ENCODE data around the gene MAGI3.
"Not testable (repeated sequence)": the region's sequence is repeated elsewhere in the genome, so short reads cannot be mapped to it uniquely, and the experiment has no call there.

The MAGI3 gene

DNA sequence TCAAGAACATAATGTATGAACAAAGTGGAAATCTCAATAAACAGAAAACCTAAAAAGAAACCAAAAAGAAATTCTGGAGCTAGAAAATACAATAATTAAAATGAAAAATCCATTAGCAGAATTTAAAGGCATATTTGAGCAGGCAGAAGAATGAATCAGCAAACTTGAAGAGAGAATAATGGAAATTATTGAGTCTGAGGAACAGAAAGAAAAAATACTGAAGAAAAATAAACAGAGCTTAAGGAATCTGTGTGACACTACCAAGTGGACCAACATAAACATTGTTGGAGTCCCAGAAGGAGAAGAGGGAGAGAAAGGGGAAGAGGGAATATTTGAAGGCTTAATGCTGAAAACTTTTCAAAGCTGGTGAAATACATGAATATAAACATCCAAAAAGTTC, 54.5 kb downstream of the MAGI3 start:
- no peak for DNase-seq

DNA sequence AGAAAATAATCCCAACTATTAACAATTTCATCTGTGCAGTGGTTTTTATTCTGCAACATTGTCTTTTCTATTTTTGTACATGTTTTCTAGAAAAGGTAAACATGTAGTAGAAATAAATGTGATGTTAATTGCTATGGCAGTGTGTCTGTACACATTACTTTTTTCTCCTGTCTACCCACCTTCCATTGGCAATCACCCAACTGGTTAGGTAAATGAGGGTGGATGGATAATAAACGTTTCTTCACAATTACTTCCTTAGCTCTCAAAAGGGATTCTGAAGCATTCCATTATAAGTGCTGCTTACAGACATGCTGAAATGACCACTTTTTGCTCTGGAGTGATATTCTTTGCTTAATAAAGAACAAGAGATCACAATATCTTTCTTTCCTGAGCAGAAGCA, 61.4 kb downstream of the MAGI3 start:
- no peak for DNase-seq

DNA sequence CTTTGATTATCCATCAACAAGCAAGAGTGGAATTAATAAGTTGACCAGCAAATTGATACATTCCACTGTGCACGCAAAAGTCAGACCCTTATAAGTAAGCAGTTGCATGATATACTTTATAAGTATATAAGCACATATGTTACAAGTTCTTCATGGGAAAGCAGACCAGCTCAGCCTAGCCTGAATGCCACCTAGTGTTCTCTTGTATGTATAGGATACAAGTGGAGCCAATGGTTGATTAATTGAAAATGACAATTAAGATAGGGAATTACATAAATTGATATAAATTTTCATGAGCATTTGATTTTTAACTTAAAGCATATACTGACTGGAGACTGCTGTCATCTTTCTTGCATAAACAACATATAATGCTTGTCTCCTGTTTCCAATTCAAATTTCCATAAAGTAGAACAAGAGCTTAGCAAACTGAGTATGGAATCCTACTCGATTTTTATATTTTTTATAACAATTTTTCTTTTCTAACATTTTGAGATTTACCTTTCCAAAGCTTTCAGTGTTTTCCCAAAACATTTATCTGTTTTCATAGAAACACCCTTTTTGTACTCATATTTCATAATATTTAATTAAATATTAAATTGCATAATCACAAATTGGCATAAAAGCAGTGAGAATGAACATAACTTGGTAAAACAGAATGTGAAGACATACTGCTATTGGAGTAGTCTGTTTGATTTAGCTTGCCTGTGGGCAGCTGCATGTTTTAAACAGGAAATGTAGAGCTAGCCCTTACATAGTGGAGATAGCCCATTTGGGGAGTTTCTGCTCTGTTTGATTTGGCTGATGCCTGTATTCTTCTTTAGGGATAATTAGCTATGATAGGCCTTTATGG, 62.8 kb downstream of the MAGI3 start:
- DNase-seq: peak in 1 of 2 experiments; percentile 25

DNA sequence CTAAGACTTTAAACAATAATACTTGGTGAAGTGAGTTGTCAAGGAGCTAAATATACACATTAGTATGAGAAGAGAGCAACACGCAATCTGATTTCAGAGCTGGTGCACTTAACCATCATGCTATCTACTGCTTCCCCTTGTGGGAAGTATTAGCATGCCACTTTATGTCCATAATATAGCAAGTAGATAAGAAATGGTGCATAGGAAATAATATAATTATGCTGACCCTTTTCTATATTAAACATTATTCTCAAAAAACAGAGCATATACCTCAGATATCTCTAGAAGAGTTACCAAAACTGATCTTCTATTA, 63.4 kb downstream of the MAGI3 start:
- DNase-seq: no peak

DNA sequence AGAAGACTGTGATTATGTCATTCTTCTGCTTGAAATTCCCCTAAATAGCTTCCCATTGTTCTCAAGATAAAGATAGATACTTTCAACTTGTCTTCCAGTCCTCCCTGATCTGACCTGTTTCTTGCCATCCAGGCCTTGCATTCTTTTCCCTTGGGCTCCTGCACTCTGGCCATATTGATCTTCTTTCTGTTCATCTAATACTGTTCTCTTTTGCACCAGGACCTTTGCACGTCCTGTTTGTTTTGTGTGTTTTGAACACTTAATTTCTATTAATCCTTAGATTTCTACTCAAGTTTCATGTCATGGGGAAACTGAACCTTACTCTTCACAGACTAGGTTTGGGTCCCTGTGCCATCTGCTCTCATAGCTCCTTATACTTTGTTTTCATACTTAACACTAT, 65.1 kb downstream of the MAGI3 start:
- no peak for DNase-seq

DNA sequence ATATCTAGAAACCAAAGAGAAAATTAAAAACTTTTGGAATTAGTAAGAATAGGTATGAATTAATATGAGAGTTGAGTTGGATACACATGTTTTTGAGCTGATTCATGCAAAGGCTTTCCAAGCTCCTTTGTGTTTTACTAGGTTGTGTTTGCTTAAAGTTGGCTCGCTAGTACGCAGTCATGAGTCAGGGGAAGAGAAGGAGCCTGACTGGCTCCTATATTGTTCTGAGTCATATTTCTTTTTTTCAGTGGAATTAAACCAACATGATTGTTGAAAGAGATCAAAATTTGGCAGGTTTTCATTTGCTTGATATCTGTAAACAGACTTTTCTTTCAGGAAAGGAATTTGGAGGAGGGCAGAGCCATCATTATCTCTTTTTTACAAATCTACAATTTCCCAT, 66.7 kb downstream of the MAGI3 start:
- peak; percentile 53 to 86 for DNase-seq

DNA sequence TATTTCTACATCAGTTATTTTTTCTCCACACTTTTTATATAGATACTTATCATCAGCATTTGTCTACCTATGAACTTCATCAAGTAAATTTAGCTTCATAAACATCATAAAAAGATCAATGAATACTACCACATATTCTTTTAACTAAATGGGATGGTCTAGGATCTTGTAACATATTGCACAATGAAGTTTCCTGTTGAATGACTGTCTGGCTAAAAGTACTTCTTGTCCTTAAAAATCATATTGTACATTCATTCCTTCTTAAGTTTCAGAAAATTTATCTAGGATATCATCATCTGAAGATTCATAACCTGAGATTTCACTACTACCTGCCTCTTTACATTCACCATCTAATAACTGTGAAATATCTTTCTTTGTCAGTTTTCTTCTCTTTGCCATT, 69.0 kb downstream of the MAGI3 start:
- no peak for DNase-seq

DNA sequence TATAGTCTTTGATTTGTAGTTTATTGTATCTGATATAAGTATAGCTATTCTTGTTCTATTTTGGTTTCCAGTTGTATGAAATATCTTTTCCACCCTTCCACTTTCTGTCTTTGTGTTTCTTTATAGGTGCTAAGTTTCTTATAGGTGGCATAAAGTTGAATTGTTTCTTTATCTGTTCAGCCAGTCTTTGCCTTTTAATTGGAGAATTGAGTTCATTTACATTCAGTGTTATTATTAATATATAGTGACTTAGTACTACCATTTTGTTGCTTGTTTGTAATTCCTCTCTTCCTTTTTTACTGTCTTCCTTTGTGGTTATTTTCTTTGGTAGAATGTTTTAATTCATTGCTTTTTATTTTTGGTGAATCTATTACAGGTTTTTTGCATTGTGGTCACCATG, 77.7 kb downstream of the MAGI3 start:
- DNase-seq: no peak

DNA sequence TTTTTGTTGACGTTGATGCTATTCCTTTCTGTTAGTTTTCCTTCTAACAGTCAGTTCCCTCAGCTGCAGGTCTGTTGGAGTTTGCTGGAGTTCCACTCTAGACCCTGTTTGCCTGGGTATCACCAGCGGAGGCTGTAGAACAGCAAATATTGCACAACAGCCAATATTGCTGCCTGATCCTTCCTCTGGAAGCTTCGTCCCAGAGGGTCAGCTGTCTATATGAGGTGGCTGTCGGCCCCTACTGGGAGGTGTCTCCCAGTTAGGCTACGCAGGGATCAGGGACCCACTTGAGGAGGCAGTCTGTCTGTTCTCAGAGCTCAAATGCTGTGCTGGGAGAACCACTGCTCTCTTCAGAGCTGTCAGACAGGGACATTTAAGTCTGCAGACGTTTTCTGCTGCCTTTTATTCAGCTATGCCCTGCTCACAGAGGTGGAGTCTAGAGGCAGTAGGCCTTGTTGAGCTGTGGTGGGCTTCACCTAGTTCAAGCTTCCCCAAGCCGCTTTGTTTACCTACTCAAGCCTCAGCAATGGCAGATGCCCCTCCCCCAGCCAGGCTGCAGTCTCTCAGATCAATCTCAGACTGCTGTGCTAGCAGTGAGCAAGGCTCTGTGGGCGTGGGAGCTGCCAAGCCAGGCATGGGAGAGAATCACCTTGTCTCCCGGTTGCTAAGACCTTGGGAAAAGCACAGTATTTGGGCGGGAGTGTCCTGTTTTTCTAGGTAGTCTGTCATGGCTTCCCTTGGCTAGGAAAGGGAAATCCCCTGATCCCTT, 88.3 kb downstream of the MAGI3 start:
- DNase-seq: not testable (repeated sequence)

DNA sequence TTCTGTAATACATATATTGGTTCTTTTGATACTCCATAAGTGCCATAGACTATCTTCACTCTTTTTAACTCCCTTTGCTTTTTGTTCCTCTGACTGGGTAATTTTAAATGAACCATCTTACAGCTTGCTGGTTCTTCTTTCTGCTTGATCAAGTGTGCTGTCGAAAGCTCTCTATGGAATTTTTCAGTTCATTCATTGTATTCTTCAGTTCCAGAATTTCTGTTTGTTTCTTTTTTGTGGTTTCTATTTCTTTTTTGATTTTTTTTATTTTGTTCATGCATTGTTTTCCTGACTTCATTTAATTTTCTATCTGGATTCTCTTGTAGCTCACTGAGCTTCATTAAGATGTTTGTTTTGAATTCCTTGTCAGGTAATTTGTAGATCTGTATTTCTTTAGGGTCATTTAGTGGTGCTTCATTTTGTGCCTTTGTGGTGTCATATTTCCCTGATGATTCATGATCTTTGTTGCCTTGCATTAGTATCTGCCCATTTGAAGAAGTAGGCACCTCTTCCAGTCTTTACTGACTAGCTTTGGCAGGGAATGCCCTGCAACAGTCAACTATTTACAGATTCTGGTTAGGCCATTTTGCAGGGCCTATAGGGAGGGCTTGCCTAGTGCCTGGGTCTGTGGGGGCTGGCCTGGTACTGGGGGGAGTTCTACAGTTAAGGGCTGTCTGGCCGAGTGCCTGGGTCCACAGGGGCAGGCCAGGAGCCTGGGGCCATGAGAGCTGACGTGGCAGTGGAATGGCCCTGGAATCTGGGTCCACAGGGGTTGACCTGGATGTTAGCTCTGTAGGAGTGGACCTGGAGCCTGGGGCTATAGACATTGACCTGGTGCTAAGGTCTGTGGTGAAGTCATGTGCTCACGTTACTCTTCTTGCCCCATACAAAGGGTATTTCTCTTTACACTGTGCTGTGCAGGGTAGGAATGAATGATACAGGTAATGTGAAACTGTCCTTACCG, 89.7 kb downstream of the MAGI3 start:
- no peak for DNase-seq

DNA sequence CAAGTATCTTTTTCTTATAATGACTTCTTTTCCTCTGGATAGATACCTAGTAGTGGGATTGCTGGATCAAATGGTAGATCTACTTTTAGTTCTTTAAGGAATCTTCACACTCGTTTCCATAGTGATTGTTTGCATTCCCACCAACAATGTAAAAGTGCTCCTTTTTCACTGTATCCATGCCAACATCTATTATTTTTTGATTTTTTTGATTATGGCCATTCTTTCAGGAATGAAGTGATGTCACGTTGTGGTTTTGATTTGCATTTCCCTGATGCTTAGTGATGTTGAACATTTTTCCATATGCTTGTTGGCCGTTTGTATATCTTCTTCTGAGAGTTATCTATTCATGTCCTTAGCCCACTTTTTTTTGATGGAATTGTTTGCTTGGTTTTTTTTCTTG, 94.8 kb downstream of the MAGI3 start:
- not testable (repeated sequence) for DNase-seq

DNA sequence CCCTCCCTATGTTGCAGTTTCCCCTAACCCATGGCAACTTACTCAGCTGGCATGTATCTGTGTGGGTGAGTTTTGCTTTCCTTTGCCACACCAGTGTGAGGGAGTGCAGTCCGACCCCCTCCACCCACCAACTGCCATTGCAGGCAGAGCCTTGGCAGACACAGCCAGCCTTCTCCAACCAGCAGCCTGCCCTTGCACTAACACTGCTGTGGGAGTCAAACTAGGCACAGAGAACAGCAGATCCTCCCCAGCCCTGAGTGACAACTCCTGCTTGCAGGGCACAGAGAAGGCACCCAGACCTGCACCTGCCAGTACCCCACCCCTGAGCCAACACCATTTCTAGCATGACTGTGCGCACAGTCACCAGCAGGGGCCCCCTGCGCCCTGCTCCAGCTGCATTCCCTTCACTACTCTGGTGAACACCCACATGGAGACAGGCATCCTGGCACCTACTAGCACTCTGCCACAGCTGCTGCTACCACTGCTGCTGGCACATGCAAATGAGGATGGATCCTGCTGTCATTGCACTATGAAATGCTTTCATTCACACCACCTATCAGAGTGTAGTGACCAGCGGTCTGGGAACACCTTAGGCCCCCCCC, 98.4 kb downstream of the MAGI3 start:
- no peak for DNase-seq

DNA sequence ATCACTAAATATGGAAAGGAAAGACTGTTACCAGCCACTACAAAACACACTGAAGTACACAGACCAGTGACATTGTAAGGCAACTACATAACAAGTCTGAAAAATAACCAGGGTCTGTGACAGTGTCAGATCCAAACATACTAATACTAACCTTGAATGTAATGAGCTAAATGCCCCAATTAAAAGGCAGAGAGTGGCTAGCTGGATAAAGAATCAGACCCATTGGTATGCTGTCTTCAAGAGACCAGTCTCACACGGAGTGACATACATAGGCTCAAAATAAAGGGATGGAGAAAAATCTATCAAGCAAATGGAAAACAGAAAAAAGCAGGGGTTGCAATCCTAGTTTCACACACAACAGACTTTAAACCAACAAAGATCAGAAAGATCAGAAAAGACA, 100.1 kb downstream of the MAGI3 start:
- no peak for DNase-seq

DNA sequence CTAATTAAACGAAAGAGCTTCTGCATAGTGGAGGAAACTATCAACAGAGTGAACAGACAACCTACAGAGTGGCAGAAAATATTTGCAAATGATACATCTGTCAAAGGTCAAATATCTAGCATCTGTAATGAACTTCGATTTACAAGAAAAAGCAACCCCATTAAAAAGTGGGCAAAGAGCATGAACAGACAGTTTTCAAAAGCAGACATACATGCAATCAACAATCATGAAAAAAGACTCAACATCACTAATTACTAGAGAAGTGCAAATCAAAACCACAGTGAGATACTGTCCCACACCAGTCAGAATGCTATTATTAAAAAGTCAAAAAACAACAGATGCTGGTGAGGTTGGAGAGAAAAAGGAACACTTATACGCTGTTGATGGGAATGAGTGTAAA, 103.2 kb downstream of the MAGI3 start:
- DNase-seq: no peak

DNA sequence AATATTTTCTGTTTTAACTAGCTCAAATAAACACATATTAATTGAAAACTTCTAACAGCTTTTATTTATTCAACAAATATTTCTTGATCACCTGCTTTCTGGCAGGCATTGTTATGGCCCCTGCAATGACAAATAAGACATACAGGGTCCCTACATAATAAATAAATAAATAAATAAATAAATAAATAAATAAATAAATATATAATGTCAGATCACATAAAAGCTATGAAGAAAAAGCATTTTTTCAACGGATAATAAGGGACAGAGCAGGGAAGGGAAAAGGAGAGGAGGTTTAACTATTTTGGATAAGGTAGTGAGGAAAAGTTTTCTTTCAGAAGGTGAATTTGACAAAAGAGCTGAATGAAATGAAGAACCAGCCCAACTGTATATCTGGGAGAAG, 115.0 kb downstream of the MAGI3 start:
- no peak for DNase-seq

DNA sequence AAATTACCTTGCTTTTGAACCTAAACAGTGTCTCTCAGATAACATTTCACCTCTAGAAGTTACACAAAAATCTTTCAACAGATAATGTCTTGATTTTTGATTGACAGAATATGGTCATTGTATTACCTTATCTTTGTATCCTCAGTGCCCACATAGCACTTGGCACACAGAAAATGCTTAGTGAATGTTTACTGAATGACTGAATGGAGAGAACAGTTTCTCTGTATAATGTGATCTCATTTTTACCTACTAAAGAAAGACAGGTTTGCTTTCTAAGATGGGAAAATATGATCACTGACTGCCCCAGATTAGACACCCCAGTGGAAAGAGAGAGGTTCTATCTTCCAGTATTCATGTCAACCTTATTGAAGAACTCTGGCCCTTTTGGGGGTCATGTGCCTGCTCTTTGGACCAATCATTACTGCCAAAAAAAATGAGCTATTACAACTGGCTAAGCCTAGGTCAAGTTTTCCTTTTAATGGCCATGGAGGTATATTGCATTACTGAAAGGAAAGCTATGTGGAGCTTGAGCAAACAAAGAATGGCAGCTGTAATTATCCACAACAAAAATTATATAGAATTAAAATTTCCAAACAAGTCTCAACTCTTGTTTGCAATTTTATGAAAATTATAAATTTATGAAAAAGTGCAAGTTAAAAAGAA, 117.4 kb downstream of the MAGI3 start:
- DNase-seq: no peak

DNA sequence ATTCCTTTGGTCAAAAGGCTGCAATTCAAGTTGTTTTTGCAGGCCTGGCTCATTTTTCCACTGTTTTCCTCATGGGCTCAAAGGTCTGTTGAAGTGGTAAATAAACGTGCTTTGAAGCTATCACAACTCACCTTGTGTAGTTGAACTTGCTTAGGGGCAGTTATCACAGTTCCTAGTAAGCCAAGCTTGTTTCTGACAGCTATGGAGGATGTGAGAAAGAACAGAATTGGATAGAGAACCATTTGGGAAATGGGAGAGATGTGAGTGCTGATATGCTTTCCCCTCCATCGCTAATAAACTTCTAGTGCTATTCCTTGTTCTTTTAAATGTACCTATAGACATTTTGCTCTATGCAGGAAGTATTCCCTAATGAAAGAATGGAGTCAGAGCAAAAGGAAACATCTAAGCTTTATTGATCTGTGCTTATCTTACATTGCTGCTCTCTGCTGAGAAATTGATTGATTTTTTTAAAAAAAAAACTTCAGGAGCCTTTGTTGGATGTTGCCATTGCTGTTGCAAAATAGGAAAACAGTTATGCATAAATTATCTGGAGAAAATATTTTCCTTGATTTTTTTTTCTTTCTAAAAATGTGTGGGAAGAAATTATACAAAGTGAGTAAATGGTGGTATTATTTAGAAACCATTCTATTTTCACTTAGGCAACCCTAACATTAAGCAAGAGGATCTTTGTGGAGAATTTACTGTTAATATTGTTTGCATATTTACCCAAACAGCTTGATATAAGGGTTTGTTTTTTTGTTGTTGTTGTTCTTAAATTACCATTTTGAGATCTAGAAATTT, 118.2 kb downstream of the MAGI3 start:
- no peak for DNase-seq

DNA sequence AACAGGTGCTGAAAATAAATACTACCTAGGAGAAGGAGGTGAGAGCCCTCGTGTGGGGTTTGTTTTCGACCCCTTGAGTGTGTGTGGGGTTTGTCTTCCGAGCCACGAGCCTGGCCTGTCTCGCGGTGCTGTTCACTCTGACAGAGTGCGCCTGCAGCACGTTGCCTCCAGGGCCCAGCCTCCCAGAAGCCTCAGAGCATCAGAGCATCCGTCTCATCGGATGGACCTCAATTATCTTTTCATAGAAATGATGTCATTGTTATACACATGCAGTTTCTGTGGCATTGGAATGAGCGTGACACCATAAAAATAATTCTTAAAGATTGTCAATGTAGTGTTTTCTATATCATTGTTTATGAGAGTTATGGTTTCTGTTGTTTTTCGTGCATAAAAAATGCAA, 119.5 kb downstream of the MAGI3 start:
- not testable (repeated sequence) for DNase-seq

DNA sequence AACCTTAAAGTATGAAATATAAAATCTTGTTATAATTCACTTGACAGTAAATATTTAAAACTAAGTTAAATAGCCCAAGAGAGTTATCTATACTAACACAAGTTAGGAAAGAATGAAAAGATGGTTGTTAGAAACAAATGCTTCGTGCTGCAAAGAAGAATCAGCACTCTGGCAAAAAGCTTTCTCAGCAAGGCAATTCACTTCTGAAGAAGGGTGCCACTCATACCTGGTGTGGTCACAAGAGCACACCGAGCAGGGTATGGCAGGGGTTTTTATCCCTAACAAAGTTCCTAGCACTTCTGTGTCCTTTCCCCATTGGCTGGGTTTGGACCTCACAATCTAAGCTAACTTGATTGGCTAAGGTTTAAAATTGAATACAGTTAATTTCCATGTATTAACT, 121.0 kb downstream of the MAGI3 start:
- DNase-seq: no peak

DNA sequence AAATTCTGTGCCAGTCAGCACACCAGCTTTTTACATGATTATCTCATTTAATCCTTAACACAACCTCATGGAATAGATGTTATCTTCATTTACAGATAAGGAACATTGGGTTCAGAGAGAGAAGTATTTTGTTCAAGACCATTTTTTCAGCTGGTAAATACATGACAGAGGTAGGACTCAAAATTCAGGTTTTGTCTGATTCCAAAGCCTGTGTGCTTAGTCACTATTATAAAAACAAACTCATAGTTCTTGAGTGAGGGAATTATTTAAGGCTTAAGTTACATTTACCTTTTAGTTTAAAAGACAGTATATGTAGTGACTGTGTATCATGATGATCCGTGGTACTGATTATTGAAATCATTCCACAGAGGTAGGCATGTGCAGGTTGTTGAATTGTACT, 125.2 kb downstream of the MAGI3 start:
- DNase-seq: no peak

DNA sequence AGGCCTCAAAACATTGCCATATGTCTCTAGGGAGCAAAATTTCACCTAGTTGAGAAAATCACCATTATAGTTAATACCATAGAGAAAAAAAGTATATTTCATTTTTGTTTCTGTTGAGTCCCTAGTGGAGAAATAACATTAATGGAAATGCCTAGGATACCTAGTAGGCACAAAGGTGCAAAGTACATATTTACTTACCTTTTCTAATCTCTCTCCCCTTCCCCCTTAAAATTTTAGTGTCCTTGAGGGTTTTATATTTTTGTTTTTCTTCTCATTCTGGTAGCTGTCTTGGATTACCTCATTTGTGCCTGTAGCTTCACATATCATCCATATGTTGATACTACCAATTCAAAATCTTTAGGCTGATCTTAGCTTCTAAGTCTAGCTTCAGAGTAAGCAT, 127.0 kb downstream of the MAGI3 start:
- DNase-seq: no peak

DNA sequence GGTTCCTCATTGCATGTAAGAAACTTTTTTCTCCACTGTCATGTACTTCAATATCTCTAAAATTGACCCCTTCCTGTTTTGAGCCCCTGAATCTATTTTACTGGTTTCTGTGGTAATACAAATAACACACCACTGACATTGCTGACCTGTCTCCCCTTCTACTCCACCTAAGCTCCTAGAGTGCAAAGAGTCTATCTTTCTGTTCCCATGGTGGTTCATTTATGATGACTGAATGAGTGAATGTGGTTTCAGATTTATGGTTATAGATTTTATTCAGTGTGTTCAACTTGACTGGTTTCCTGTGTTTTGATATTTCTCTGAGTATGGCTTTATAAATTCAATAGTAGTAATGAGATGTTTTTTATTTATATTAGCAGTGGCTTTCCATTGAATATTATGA, 127.7 kb downstream of the MAGI3 start:
- no peak for DNase-seq

Measured in SW 1271 (cell line).